Measurements from ENCODE around the gene RENBP.

Gene RENBP

GRCh38 chrX:153911798-153912197 is 32.6 kb downstream of the RENBP start:
- DNase-seq, result no peak

- DNase-seq, result no peak
Measured at GRCh38 chrX:153910446-153910845, 34.0 kb downstream of the RENBP start.

DNA sequence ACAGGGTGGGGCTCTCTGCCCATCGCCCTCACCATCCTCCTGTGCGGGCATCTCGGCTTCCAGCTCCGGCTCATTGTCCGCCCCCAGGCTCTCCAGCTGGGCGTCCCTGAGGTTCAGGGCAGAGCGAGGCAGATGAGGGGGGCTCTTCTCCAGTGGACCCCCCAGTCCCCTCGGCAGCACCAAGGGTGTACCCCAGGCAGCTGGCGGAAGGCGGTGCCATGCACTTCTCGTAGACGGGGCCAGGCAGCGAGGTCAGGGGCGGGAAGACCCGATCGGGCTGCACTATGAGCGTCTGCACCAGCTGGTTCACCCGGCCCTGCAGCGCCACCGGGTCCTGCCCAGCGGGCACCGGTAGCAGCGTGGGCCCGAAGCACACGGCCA is 34.5 kb downstream of the RENBP start:
- DNase-seq, result no peak

DNA sequence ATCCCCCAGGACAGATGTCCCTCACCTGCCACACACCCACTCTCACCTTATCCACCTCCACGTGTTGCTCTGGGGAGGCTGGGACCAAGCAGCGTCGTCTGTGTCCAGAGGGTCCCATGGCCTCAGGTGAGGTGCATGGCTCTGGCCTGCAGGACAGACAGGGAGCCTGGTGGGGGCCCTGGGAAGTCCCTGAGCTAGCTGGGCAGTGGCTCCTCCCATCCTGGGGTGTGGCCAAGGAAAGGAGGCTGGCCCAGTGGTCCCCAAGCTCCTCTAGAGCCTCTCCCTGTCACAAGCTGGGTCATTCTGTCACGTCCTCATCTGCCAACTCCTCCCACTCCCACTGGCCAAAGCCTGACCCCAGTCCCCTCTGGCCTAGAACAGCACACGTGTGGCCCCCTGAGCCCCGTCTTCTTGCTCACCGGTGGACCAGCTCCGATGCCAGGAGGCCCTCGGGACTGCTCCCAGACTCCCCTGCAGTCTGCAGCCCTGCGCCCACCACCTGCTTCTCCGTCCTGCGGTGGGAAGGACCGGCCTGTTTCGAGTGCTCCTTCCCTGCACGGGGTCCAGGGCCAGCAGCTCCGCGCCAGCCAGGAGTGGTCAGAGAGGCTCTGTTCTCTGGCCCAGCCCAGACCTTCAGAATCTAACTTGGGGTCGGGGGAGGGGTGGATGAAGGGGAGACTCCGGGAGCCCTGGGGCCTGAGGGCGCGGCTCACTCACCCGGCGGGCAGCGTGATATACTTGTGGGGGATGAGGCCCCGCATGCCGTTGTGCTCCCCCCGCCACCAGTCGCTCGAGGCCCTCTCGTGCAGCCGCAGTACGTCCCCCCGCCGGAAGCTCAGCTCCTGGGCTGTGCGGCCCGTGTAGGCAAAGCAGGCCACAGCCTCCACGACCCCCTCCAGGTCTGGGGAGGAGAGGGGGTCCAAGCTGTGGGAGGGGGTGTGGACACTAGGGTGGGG is 35.1 kb downstream of the RENBP start:
- DNase-seq, result no peak

- no peak for DNase-seq
Measured at GRCh38 chrX:153908219-153908860, 36.1 kb downstream of the RENBP start.

GRCh38 chrX:153907456-153907855 is 37.0 kb downstream of the RENBP start:
- DNase-seq, result no peak

DNA sequence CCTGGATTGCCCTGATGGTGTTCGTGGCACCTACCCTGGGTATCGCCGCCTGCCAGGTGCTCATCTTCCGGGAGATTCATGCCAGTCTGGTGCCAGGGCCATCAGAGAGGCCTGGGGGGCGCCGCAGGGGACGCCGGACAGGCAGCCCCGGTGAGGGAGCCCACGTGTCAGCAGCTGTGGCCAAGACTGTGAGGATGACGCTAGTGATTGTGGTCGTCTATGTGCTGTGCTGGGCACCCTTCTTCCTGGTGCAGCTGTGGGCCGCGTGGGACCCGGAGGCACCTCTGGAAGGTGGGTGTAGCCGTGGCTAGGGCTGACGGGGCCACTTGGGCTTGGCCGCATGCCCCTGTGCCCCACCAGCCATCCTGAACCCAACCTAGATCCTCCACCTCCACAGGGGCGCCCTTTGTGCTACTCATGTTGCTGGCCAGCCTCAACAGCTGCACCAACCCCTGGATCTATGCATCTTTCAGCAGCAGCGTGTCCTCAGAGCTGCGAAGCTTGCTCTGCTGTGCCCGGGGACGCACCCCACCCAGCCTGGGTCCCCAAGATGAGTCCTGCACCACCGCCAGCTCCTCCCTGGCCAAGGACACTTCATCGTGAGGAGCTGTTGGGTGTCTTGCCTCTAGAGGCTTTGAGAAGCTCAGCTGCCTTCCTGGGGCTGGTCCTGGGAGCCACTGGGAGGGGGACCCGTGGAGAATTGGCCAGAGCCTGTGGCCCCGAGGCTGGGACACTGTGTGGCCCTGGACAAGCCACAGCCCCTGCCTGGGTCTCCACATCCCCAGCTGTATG is 38.1 kb downstream of the RENBP start:
- no peak for DNase-seq

GRCh38 chrX:153905481-153906095 is 38.9 kb downstream of the RENBP start:
- DNase-seq, result no peak

DNA sequence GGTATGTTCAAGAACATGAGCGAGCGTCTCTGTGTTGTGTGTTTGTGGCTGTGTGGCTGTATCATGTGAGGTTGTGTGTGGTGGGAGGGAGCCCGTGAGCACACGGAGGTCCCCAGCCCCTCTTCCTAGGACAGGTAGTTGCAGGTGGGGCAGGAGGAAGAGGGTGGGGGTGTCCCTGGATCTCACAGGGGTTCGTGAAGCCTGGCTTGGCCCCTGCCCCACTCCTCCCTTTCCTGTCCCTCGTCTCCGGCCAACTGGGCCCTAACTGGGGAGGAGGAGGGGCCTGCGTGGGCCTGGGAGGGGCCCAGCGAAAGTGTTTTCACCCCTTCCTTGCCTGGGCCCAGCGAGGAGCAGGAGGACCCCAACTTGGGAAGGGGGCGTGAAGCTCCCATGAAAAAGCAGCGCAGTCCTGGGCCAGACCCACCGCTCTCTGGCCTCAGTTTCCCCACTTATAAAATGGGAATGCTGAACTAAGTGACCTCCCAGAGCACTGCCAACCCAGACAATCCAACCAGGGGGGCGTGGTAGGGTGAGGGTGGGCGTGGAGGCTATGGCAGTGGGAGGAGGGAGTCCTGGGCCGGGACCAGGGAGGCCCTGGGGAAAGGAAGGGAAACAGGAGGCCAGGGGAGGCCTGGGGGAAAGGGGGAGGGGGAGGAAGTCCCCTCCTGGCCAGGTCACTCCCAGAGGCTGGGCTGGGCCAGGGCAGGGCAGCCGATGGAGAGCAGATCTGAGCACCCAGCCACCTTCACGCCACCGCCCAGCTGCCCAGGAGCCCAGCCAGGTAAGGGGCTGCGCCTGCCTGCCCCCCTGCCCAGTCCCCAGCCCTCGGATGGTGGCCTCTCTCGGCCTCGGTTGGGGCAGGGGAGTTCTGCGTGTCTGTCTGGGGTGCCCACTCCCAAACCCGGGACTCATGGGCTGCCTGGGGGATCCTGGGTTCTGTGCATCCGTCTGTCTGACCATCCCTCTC is 40.2 kb downstream of the RENBP start, which contains the start of gene AVPR2:
Gene AVPR2, plus strand, starts transcription at position 683 of the 967 bp plus-strand sequence. CDS start 473 bp downstream, outside the sequence.
- DNase-seq, result no peak

DNA sequence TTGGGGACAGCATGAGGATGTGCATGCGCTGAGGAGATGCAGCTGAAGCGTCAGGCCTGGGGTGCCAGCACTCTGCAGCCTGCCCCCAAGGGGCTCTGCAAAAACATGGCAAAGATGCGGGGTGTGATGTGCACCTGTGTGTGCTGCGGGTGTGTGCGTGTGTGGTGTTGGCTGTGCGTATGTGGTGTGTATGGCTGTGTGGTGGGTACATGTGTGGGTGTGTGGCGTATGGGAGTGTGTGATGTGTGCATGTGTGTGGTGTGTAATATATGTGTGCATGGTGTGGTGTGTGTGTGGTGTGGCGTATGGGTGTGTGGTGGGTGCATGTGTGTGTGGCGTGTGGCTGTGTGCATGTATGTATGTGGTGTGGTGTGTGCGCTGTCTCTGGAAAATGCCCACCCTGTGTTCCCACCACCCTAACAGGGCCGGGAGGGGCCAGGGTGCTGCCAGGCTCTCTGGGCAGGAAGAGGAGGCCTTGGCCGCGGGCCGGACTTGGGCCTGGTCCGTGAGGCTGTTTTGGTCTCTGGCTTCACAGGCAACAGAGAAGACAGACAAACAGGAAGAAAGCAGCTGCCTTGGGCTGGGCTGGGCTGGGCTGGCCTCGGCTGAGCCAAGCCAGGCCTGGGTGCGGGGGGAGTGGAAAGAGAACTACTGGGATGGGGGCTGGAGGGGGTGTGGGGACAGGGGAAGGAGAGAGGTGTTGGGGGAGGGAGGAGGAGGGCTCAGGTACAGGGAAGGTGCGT is 41.0 kb downstream of the RENBP start:
- DNase-seq, result no peak

DNA sequence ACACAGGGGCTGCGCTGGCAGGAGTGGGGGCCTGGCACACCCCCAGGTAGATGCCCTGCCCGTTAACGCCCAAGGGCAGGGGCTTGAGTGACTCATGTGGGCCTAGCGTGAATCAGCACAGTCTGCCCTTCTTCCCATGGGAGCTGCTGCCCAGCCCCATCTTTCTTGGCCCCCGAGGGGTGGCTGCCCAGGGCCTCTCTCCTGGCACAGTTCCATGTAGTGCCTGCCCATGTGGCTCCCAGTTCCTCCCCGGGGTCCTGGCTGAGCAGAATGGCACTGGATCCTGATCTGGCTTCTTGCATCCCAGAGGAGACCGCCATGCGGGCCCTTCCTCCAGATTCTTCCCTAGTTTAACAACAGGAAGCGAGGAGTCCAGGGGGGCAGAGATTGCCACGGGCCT is 42.1 kb downstream of the RENBP start:
- DNase-seq, result no peak

DNA sequence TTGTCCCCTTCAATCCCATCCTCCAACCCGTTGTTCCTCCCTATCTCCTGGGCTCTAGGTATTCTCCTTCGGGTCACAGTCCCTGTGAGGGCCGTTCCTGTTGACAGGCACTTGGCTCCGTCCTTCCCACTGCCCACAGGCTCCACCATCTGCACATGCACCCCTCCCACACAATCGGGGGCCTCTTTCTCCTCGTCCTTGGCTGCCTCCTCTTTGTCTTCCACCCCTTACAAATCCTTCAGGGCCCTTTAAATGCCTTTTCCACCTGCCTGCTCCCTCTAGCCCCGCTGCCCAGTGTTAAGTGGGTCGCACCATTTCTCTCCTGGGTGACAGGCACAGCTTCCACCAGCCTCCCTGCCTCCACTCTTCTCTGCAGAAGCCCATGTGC is 42.7 kb downstream of the RENBP start:
- DNase-seq, result no peak

DNA sequence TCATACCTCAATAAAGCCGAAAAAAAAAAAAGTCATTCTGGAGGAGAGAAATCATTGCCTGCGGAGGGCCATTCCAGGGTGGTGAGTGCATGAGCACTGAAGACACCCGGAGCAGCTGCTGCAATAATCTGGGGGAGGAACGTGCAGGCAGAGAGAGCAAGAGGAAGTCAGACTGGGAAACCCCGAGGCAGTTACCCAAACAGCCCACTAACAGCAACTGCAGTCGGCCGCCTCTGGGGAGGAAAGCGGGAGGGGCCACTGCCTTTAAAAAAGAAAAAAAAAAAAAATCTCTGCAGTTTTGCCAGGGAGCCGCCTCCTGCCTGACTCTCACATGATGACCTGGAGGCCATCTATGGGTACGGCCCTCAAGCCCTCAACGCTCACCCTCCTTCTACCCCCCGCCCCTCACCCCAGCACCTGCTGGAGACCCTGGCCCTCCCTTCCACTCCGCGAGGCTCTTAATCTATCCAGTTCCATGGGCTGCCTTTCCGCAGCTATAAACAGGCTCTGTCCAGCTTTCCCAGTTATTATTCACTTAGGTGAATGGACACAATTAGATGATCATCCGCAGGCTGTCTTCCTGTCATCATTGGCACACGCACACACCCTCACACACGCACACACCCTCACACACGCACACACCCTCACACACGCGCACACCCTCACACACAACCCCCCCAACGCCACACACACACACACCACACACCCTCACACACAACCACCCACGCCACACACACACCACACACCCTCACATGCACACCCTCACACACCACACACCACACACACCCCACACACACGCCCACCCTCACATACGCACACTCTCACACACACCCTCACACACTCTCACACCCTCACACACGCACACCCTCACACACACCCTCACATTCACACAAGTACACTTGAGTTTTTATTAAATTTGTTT is 43.4 kb downstream of the RENBP start:
- no peak for DNase-seq

DNA sequence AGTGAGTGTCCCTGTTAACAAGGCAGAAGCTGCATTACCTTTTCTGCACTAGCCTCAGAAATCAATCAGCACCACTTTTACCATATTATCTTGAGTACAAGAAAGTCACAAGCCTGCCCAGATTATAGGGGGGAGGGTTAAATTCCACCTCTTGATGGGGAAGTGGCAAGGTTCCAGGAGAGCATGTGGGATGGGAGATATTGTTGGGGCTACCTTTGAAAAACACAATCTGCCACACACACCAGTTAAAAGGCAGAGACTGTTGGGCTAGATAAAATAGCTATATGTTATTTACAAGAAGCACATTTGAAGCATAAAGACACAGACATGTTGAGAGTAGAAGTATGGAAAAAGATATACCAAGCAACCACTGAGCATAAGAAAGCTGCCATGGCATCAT is 46.5 kb downstream of the RENBP start:
- DNase-seq, result no peak

- no peak for DNase-seq
Measured at GRCh38 chrX:153889123-153889522, 55.3 kb downstream of the RENBP start.

GRCh38 chrX:153888344-153888743 is 56.1 kb downstream of the RENBP start:
- DNase-seq, result no peak

GRCh38 chrX:153887385-153887784 is 57.1 kb downstream of the RENBP start:
- no peak for DNase-seq

- no peak for DNase-seq
Measured at GRCh38 chrX:153886915-153887314, 57.5 kb downstream of the RENBP start.

DNA sequence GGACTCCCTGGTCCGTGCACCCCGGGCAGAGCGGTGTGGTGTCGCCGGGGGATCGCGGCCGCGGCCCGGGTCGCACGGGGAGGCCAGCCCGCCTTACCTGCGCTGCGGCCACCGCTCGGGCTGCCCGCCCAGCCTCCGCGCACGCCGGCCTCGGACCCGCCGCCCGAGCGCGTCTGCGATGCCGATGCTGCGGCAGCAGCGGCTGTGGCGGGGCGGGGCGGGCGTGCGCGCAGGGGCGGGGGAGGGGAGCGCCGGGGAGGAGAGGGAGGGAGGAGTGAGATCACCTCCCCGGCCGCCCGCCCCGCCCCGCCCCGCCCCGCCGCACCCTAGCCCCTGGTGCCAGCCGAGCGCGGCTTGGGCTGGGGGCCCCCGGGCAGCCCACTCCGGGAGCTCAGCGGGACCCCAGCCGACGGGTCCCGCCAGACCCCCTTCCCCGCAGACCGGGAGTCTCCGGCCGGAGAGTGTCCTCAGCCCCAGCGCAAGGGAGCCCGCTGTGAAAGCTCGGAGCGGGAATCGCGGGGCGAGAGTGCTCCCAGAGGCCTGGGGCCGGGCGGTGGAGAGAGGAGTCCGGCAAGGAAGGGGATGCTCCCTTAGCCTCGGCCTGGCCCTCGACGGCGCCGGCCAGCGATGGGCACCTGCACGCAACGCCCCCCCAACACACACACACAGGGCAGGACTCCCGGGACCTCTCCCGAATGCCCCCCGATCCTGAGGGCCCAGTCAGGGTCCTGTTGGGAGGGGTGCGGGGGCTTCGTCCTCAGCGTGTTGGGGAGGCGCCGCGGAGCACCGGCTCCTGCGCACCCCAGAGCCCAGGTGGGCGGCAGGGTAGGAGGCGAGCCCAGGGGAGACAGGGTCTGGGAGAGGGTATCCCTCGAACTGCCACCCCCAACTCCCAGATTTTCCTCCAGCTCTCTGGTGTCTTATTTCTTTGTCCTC is 58.2 kb downstream of the RENBP start, which contains the start of gene L1CAM:
Gene L1CAM, minus strand, starts transcription at position 206 of the 936 bp plus-strand sequence. CDS start 10,337 bp downstream, outside the sequence.
- peak; percentile 0 for DNase-seq

Measured in NCI-H1048 (cell line).